Activated CD4-positive, alpha-beta T cell treated with anti-CD3 and anti-CD28 coated beads for 36 hours (primary cell): ENCODE results near the gene KAZALD1. TPM values are rescaled to one million over a fixed set of nuclear protein-coding genes. Genes with fewer than 3 reads are reported as not detected.

Experiments used
- ATAC-seq: fragments of 200-7000 bp; cut with Tn5 transposase; one replicate; pipeline ENCODE4 v1.10.0; 2021; ENCODE audit warnings: mild to moderate bottlenecking, moderate library complexity
- CTCF ChIA-PET: fragments of 350-600 bp; sonication (Branson Sonifier 250); formaldehyde crosslinking; loops from one replicate; lab custom pipeline; 2021; ENCODE audit warnings: antibody characterized with exemption; lab: Charles Lee
- POLR2A ChIA-PET: fragments of 350-600 bp; sonication (Branson Sonifier 250); formaldehyde crosslinking; loops from one replicate; lab custom pipeline; 2021; ENCODE audit warnings: antibody characterized with exemption, inconsistent platforms; lab: Charles Lee
- DNase-seq: peaks from one replicate; pipeline ENCODE4 v3.0.0-alpha.2; 2020
- H3K27ac Mint-ChIP-seq: one replicate; pipeline ENCODE4 v1.8.0; 2021; ENCODE audit warnings: mixed read lengths
- H3K27me3 Mint-ChIP-seq: one replicate; pipeline ENCODE4 v1.8.0; 2021; ENCODE audit warnings: mixed read lengths
- H3K36me3 Mint-ChIP-seq: one replicate; pipeline ENCODE4 v1.8.0; 2021; ENCODE audit warnings: low read depth, mixed read lengths
- H3K4me1 Mint-ChIP-seq: one replicate; pipeline ENCODE4 v1.8.0; 2021; ENCODE audit warnings: mixed read lengths
- H3K4me3 Mint-ChIP-seq: one replicate; pipeline ENCODE4 v1.8.0; 2021; ENCODE audit warnings: mild to moderate bottlenecking, moderate library complexity, mixed read lengths
- H3K9me3 Mint-ChIP-seq: one replicate; pipeline ENCODE4 v1.8.0; 2021; ENCODE audit warnings: low read depth, mixed read lengths
- intact Hi-C, 2 experiments: fragments of 100-400 bp; cut with DNase I in 1 of 2; cut with micrococcal nuclease in 1 of 2; formaldehyde crosslinking; loops; one replicate each; pipeline versions ENCODE4 v1.14.2 to v1.15.1; 2022 to 2024; cut with DNase I, micrococcal nuclease
- total RNA-seq, 2 experiments: library from RNA; stranded (reverse); gene quantifications; one replicate each; pipeline ENCODE4 v1.2.3, GENCODE V29; 2021

Gene KAZALD1
- total RNA-seq, 2 experiments from 2014 or later, result 0.47 to 0.57 TPM

- Mint-ChIP-seq H3K27me3 (peaks cover 37% of the 10 kb centered on the region), H3K36me3 (no peaks in the 10 kb centered on the region), H3K27ac (no peak overlapping the region), H3K9me3 (no peaks in the 10 kb centered on the region), H3K4me3 (no peak overlapping the region), H3K4me1 (peaks cover 9% of the 10 kb centered on the region)
- intact Hi-C loops, result loop anchor here (1.0 to 10.0 kb wide), 2 partner anchors 45 to 49 kb away; partner anchors contain the start of gene KAZALD1 (in 1 of the 2)
- ChIA-PET POLR2A (interaction anchor here (0.6 to 0.7 kb wide), 2 partner anchors 26 to 219 kb away, joined by 3 to 5 read pairs; no protein-coding TSS in a partner anchor), CTCF (interaction anchor here (0.6 to 7.2 kb wide), 30 partner anchors 9 to 1231 kb away, joined by 3 to 73 read pairs (median 3); partner anchors contain the start of genes LZTS2, NDUFB8, PDZD7 and SFXN3)
- DNase-seq (no peak), ATAC-seq (no peak)
Measured at GRCh38 chr10:101019440-101019703, 42.4 kb upstream of the KAZALD1 start.

DNA sequence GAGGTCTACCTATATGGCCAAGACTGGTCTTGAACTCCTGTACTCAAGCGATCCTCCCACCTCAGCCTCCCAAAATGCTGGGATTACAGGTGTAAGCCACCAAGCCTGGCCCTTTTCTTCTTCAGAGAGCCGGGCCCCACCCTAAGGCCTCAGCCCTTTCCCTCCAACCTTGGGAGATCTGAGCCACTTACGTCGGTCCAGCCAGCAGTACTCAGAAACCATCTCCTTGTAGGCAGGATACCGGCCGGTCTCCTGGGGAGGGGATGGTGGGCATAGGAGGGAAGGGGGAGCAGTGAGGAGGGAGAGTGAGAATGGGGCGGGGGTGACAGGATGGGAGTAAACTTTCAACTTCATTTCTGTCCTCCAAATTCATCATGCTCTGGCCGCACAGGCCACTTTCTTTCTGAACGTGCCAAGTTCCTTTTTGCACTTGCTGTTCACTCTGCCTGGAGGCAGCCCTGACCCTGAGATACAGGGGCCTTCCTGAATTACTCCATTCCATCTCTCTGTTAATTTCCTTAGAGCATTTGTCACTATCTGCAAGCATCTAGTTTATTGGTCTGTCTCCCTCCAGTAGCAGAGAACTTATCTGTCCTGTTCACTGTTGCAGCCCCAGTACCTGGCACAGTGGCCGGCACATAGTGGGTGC, 41.2 kb upstream of the KAZALD1 start:
- Mint-ChIP-seq H3K27me3 (peaks cover 31% of the 10 kb centered on the region), H3K36me3 (no peaks in the 10 kb centered on the region), H3K4me3 (no peak overlapping the region), H3K27ac (no peak overlapping the region), H3K4me1 (no peaks in the 10 kb centered on the region), H3K9me3 (no peaks in the 10 kb centered on the region)
- intact Hi-C loops, result no loop called here
- DNase-seq (no peak), ATAC-seq (no peak)
- ChIA-PET CTCF (interaction anchor here (0.7 to 7.2 kb wide), 4 partner anchors 8 to 172 kb away, joined by 3 to 73 read pairs (median 14); partner anchors contain the start of gene LZTS2), POLR2A (no interaction called here)

DNA sequence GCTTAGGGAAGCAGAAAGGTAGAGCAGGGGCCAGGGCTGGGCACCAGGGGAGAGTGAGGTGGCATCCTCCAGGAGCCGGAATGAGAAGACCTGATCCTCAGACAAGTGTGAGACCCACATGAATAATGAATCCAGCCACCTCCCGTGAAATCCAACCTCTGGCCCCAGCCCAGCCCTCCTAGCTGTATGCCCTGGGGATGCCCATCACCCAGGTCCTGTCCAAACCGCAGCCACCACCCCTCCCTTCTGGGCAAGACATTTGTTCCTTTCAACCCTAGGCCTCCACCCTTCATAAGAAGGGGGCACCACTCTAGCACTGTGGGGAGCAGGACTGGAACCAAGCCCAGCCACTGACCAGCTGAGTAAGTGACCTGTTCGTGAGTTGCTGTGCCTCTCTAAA, 40.5 kb upstream of the KAZALD1 start:
- Mint-ChIP-seq H3K36me3 (no peaks in the 10 kb centered on the region), H3K4me3 (no peak overlapping the region), H3K9me3 (no peaks in the 10 kb centered on the region), H3K27me3 (peaks cover 29% of the 10 kb centered on the region), H3K4me1 (no peaks in the 10 kb centered on the region), H3K27ac (no peak overlapping the region)
- ChIA-PET CTCF (no interaction called here), POLR2A (no interaction called here)
- intact Hi-C loops, result no loop called here
- no peak for DNase-seq
- ATAC-seq, result no peak

GRCh38 chr10:101021692-101022251, 40.0 kb upstream of the KAZALD1 start:
- ATAC-seq (no peak), DNase-seq (no peak)
- Mint-ChIP-seq H3K4me1 (no peaks in the 10 kb centered on the region), H3K9me3 (no peaks in the 10 kb centered on the region), H3K4me3 (no peak overlapping the region), H3K36me3 (no peaks in the 10 kb centered on the region), H3K27ac (no peak overlapping the region), H3K27me3 (peaks cover 24% of the 10 kb centered on the region)
- POLR2A ChIA-PET, result no interaction called here
- CTCF ChIA-PET, result no interaction called here
- intact Hi-C loops, result no loop called here

- intact Hi-C loops, result no loop called here
- Mint-ChIP-seq H3K9me3 (no peaks in the 10 kb centered on the region), H3K4me1 (no peaks in the 10 kb centered on the region), H3K27me3 (peaks cover 16% of the 10 kb centered on the region), H3K4me3 (no peak overlapping the region), H3K27ac (no peak overlapping the region), H3K36me3 (no peaks in the 10 kb centered on the region)
- DNase-seq, result no peak
- CTCF ChIA-PET, result interaction anchor here (0.6 kb wide), 1 partner anchor 20 kb away, joined by 3 read pairs; no protein-coding TSS in a partner anchor
- POLR2A ChIA-PET, result no interaction called here
- no peak for ATAC-seq
Measured at GRCh38 chr10:101022967-101023705, 38.7 kb upstream of the KAZALD1 start.

GRCh38 chr10:101027106-101027720, 34.6 kb upstream of the KAZALD1 start:
- DNase-seq (no peak), ATAC-seq (no peak)
- Mint-ChIP-seq H3K9me3 (no peaks in the 10 kb centered on the region), H3K4me1 (peaks cover 8% of the 10 kb centered on the region), H3K36me3 (no peaks in the 10 kb centered on the region), H3K27me3 (no peaks in the 10 kb centered on the region), H3K27ac (no peak overlapping the region), H3K4me3 (no peak overlapping the region)
- ChIA-PET POLR2A (no interaction called here), CTCF (interaction anchor here (1.0 to 2.3 kb wide), 4 partner anchors 8 to 40 kb away, joined by 3 to 20 read pairs (median 10); no protein-coding TSS in a partner anchor)
- intact Hi-C loops, result no loop called here

DNA sequence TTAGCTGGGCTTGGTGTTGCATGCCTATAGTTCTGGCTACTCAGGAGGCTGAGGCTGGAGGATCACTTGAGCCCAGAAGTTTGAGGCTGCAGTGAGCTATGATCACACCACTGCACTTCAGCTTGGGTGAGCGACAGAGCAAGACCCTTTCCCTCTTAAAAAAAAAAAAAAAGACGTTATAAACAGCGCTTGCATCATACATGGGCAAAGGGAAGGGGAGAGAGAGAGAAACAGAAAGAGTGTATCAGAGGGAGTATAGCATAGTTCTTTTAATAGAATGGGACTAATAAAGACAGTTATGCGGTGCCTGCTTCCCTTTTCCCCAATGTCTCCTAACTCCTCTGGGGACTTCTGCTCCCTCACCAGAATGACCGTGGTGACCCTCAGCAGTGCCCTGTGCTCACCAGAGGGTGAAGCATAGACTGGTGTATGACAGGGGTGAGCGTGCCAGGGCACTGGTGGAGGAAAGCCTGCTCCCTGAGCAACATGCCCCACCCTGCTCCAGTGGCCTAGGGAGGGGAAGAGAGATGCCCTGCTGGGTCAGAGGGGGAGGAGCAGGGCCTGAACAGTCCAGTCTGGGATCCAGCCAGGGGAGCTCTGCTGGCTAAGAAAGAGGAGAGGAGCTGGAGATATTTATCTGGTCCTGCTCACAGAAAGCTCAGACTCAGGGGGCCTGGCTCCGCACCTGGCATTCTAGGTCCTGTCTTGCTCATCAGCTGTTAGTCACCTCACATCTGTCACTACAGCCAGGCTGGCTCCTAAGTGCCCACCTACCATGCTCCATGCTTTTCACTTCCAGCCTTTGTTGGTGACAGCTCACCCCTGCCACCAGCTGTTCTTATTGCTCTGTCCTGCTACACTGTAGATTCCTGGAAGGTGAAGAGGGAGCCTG, 33.1 kb upstream of the KAZALD1 start:
- Mint-ChIP-seq H3K36me3 (no peaks in the 10 kb centered on the region), H3K9me3 (no peaks in the 10 kb centered on the region), H3K4me3 (no peak overlapping the region), H3K4me1 (peaks cover 20% of the 10 kb centered on the region), H3K27ac (no peak overlapping the region), H3K27me3 (no peaks in the 10 kb centered on the region)
- ATAC-seq (no peak), DNase-seq (no peak)
- intact Hi-C loops, result no loop called here
- ChIA-PET POLR2A (no interaction called here), CTCF (interaction anchor here (0.7 to 5.1 kb wide), 7 partner anchors 10 to 32 kb away, joined by 3 to 31 read pairs (median 4); no protein-coding TSS in a partner anchor)

DNA sequence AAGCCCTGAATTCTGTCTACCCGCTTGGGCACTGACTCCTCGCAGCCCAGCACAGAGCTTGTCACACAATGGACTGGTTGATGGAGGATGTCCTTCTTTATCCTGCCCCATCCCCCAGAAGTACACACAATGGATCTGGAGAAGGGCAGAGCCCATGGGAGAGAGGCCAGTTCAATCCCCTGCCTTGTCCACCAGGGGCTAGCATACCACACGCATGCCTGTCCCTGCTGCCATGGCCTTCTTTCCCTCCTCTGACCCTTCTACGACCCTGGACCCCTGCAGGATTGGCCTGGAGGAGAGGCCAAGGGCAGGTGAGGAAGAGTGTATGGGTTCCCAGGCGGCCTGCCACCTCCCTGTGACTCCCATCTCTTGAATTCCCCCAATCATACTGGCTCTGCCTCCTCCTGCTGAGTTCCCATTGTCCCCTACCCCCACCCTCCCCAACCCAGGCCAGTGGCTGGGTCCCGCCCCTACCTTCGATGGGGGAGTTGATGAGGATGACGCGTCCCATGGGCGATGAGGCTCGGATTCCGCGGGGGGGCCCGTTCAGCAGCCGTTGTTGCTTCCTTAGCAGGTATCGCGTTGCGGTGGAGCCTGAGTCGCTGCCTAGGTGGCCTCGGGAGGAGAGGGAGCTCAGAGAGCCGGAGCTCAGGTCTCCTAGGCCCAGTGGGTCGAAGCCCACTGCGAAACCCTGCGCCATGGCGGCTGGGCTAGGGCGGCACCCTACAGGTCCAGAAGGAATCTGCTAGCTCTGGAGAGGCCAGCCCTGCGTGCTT, 32.1 kb upstream of the KAZALD1 start:
- H3K9me3 Mint-ChIP-seq, result no peaks in the 10 kb centered on the region
- POLR2A ChIA-PET, result no interaction called here
- DNase-seq, result no peak
- H3K27ac Mint-ChIP-seq, result no peak overlapping the region
- intact Hi-C loops, result loop anchor here (2.0 to 5.0 kb wide), 3 partner anchors 17 to 788 kb away; partner anchors contain the start of gene OGA (in 1 of the 2)
- ATAC-seq, result no peak
- H3K27me3 Mint-ChIP-seq, result no peaks in the 10 kb centered on the region
- no peak overlapping the region for H3K4me3 Mint-ChIP-seq
- H3K4me1 Mint-ChIP-seq, result peaks cover 22% of the 10 kb centered on the region
- CTCF ChIA-PET, result interaction anchor here (0.7 to 25.2 kb wide), 10 partner anchors 11 to 80 kb away, joined by 3 to 526 read pairs (median 20); partner anchors contain the start of gene KAZALD1
- H3K36me3 Mint-ChIP-seq, result no peaks in the 10 kb centered on the region

DNA sequence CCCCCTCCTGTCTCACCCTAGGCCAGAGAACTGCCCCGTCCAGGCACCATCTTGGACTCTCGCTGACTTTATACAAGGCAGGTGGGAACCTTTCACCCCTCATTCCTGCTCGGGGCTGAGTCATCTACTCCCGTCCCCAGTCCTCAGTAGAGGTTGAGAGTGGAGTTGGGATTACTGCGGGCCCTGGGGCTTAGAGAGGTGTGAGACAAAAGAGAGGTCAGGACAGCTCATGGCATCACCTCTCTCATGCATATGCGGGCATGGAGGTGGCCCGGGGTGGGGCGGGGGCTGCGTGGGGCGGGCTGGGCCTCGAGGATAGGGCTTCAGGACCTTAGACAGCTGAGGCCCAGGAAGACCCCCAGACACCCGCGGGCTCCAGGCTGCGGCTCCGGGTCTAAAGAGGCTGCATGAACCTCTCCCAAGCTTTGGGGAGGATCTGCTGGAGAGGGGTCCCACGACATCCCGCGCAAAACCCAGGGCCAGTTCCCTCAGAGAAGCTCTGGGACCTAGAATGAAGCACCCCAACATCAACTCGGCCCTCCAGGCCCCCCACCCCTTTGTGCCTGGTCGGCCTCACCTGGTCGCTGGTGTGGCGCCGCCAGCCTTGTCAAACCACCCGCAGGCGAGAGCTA, 31.2 kb upstream of the KAZALD1 start:
- POLR2A ChIA-PET, result interaction anchor here (1.3 kb wide), 1 partner anchor 12 kb away, joined by 11 read pairs; no protein-coding TSS in a partner anchor
- H3K9me3 Mint-ChIP-seq, result no peaks in the 10 kb centered on the region

More for the DNA sequence above, 31.2 kb upstream of the KAZALD1 start:
- Mint-ChIP-seq H3K27me3 (no peaks in the 10 kb centered on the region), H3K4me1 (peaks cover 22% of the 10 kb centered on the region), H3K27ac (no peak overlapping the region), H3K36me3 (peaks cover 3% of the 10 kb centered on the region), H3K4me3 (peak overlapping the region; percentile 80)
- ATAC-seq (no peak), DNase-seq (no peak)
- intact Hi-C loops, result loop anchor here (1.0 to 5.0 kb wide), 9 partner anchors 12 to 1026 kb away; partner anchors contain the start of genes MRPL43 (in 2 of the 2), TWNK (in 2 of the 2), ARMH3 (in 1 of the 2) and LZTS2 (in 1 of the 2)
- CTCF ChIA-PET, result interaction anchor here (0.7 to 25.2 kb wide), 10 partner anchors 10 to 287 kb away, joined by 3 to 526 read pairs (median 13); partner anchors contain the start of gene KAZALD1
